GM12878 (cell line): ENCODE data around the gene C10orf67. TPM values are rescaled to one million over a fixed set of nuclear protein-coding genes. Genes with fewer than 3 reads are reported as not detected.

Experiments used
- ATAC-seq: fragments of 200-7000 bp; cut with Tn5 transposase; 3 replicates; pipeline ENCODE4 v1.9.1; 2020; ENCODE audit warnings: mild to moderate bottlenecking, moderate library complexity
- BruUV-seq: library from RNA; stranded (reverse); fragments of 400-500 nt; replicated peaks from 2 replicates; lab custom pipeline; 2021; lab: Mats Ljungman, UMichigan
- CTCF ChIA-PET: fragments of 300-600 bp; sonication (Branson Sonifier 250); formaldehyde crosslinking; extraction: SDS; loops from one replicate; lab custom pipeline; 2021; ENCODE audit warnings: inconsistent platforms; lab: Yijun Ruan, JAX
- POLR2A ChIA-PET: fragments of 350-600 bp; formaldehyde crosslinking; extraction: SDS; loops from one replicate; lab custom pipeline; 2021; ENCODE audit warnings: inconsistent platforms; lab: Charles Lee
- RAD21 ChIA-PET: fragments of 300-600 bp; sonication (Branson Sonifier 250); formaldehyde crosslinking; loops from one replicate; lab custom pipeline; 2023; ENCODE audit warnings: antibody characterized with exemption; ENCODE audit not compliant: unreplicated experiment; lab: Charles Lee
- SMC1A ChIA-PET: fragments of 300-600 bp; sonication (Branson Sonifier 250); formaldehyde crosslinking; loops from one replicate; lab custom pipeline; 2023; ENCODE audit not compliant: unreplicated experiment, uncharacterized antibody; lab: Charles Lee
- DNase-seq: peaks from one replicate; pipeline ENCODE4 v3.0.0-alpha.2; 2011; ENCODE audit warnings: low read depth, low spot score
- FAIRE-seq: peaks from 3 replicates; lab custom pipeline; 2011; peaks lifted over from hg19 to GRCh38; lab: Jason Lieb, UNC
- H2AFZ ChIP-seq: 2 replicates; pipeline ENCODE4 v1.6.0; 2011; ENCODE audit warnings: low read depth, low read length, control low read depth; ENCODE audit not compliant: control insufficient read depth
- H3K27ac ChIP-seq: 2 replicates; pipeline ENCODE4 v1.5.1; 2011; ENCODE audit warnings: control low read depth; ENCODE audit not compliant: control insufficient read depth, insufficient read depth
- H3K27me3 ChIP-seq, 2 experiments: replicated peaks in 1 of 2; 2 replicates each; pipeline versions ENCODE4 v1.6.0 to v1.6.1; 2011; ENCODE audit warnings: low read length in 1 of 2; ENCODE audit not compliant: control insufficient read depth in 2 of 2, insufficient read depth in 2 of 2
- H3K36me3 ChIP-seq, 2 experiments: 2 replicates each; pipeline ENCODE4 v1.5.1; 2011; ENCODE audit warnings: low read length in 1 of 2; ENCODE audit not compliant: control insufficient read depth in 2 of 2, insufficient read depth in 2 of 2
- H3K4me1 ChIP-seq: 2 replicates; pipeline ENCODE4 v1.6.1; 2011; ENCODE audit warnings: mild to moderate bottlenecking, low read length, moderate library complexity, mixed read lengths; ENCODE audit not compliant: control insufficient read depth, insufficient read depth
- H3K4me2 ChIP-seq: 2 replicates; pipeline ENCODE4 v1.6.0; 2011; ENCODE audit warnings: control low read depth; ENCODE audit not compliant: control insufficient read depth, insufficient read depth
- H3K4me3 ChIP-seq: fragments of 200-600 bp; sonication (generic); 2 replicates; pipeline ENCODE4 v1.5.1; 2016
- H3K79me2 ChIP-seq: 2 replicates; pipeline ENCODE4 v1.6.0; 2011; ENCODE audit warnings: low read length; ENCODE audit not compliant: control insufficient read depth, insufficient read depth
- H3K9ac ChIP-seq: 2 replicates; pipeline ENCODE4 v1.8.0; 2011; ENCODE audit warnings: low read length, control low read depth, mixed read lengths; ENCODE audit not compliant: control insufficient read depth, insufficient read depth
- H3K9me3 ChIP-seq: replicated peaks from 3 replicates; pipeline ENCODE4 v1.5.1; 2011; ENCODE audit warnings: mild to moderate bottlenecking, low read length; ENCODE audit not compliant: control insufficient read depth, insufficient read depth
- H4K20me1 ChIP-seq: 2 replicates; pipeline ENCODE4 v1.6.0; 2011; ENCODE audit not compliant: control insufficient read depth, insufficient read depth
- BCL11A ChIP-seq: IDR thresholded peaks from 2 replicates; pipeline ENCODE4 v1.6.1; 2011; ENCODE audit warnings: low read depth, low read length
- CBX5 ChIP-seq: sonication (generic); IDR thresholded peaks from 2 replicates; pipeline ENCODE4 v1.6.1; 2016; ENCODE audit warnings: low read depth, moderate library complexity, mild to moderate bottlenecking, inconsistent platforms
- CHD2 ChIP-seq: IDR thresholded peaks from 2 replicates; pipeline ENCODE4 v1.6.1; 2011; ENCODE audit warnings: low read depth, low read length, improper control_type of control experiment, borderline replicate concordance
- CREB1 ChIP-seq: IDR thresholded peaks from 2 replicates; pipeline ENCODE4 v1.6.1; 2012; ENCODE audit warnings: low read depth, mild to moderate bottlenecking, inconsistent platforms
- MLLT1 ChIP-seq: fragments of 450-650 bp; IDR thresholded peaks from 2 replicates; pipeline ENCODE4 v1.6.1; 2016; ENCODE audit warnings: mild to moderate bottlenecking
- POLR2A ChIP-seq: IDR thresholded peaks from 2 replicates; pipeline ENCODE4 v1.6.1; 2011; ENCODE audit warnings: low read depth, mild to moderate bottlenecking, low read length
- RAD51 ChIP-seq: fragments of 450-650 bp; IDR thresholded peaks from 2 replicates; pipeline ENCODE4 v1.6.1; 2016; ENCODE audit warnings: moderate library complexity, mild to moderate bottlenecking, inconsistent platforms
- RFX5 ChIP-seq: IDR thresholded peaks from 2 replicates; pipeline ENCODE4 v1.6.1; 2011; ENCODE audit warnings: low read depth, low read length, improper control_type of control experiment
- SMARCA5 ChIP-seq: fragments of 450-650 bp; IDR thresholded peaks from 2 replicates; pipeline ENCODE4 v1.6.1; 2017; ENCODE audit warnings: mild to moderate bottlenecking
- TCF12 ChIP-seq: IDR thresholded peaks from 2 replicates; pipeline ENCODE4 v1.6.1; 2011; ENCODE audit warnings: low read depth, mild to moderate bottlenecking, low read length
- TCF7 ChIP-seq: IDR thresholded peaks from 2 replicates; pipeline ENCODE4 v1.6.1; 2014; ENCODE audit warnings: antibody characterized with exemption, borderline replicate concordance
- ZBTB40 ChIP-seq: fragments of 450-650 bp; IDR thresholded peaks from 2 replicates; pipeline ENCODE4 v1.6.1; 2016; ENCODE audit warnings: mild to moderate bottlenecking, moderate library complexity, borderline replicate concordance
- ZNF592 ChIP-seq: fragments of 450-650 bp; IDR thresholded peaks from 2 replicates; pipeline ENCODE4 v1.6.1; 2017; ENCODE audit warnings: mild to moderate bottlenecking, moderate library complexity
- WGBS: methylation state at CpG from one replicate; pipeline ENCODE4 v1.1.6; 2016; ENCODE audit warnings: low lambda C conversion rate; ENCODE audit not compliant: insufficient replicate concordance, insufficient coverage; ENCODE audit errors: missing lambda C conversion rate; 5-methylcytosine and 5-hydroxymethylcytosine counted together
- in situ Hi-C: fragments of 300-500 bp; cut with MboI; formaldehyde crosslinking; loops from 9 replicates; pipeline ENCODE4 v1.14.3; 2018; ENCODE audit warnings: mixed read lengths
- intact Hi-C: fragments of 100-400 bp; cut with micrococcal nuclease; formaldehyde crosslinking; loops from one replicate; pipeline ENCODE4 v1.14.2; 2022; ENCODE audit not compliant: unreplicated experiment
- polyA plus RNA-seq, 11 experiments: library from polyadenylated mRNA; depleted of rRNA in 4 of 11; unstranded in 6 of 11; stranded (reverse) in 5 of 11; fragments of >200 nt; fragmentation: Nextera tagmentation in 4 of 11; fragmentation: Illumina TruSeq in 1 of 11; extraction: Ambion mirVana in 4 of 11; extraction: Trizol in 1 of 11; gene quantifications; 1 replicate in 1 of 11; 2 replicates in 10 of 11; pipeline versions ENCODE4 v1.2.1 to v1.2.3, GENCODE V29; 2011 to 2016; ENCODE audit warnings: inconsistent platforms in 2 of 11, missing spikeins in 2 of 11, low read depth in 1 of 11
- total RNA-seq, 4 experiments: library from RNA; depleted of rRNA in 3 of 4; stranded (reverse); fragments of >200 nt in 3 of 4; fragmentation: Illumina TruSeq in 1 of 4; extraction: Trizol in 1 of 4; gene quantifications; 2 replicates each; pipeline versions ENCODE4 v1.2.1 to v1.2.3, GENCODE V29; 2013 to 2021
- TF ChIP-seq, protein P1 (sequence below): fragments of 450-650 bp; IDR thresholded peaks from 2 replicates; pipeline ENCODE4 v1.6.1; 2018; ENCODE audit warnings: borderline replicate concordance, mild to moderate bottlenecking; ENCODE audit not compliant: partially characterized antibody

The C10orf67 gene
- total and polyA plus RNA-seq, 10 of the 15 experiments (the other 5 are each of a cell fraction or from before 2014, with no cell fraction given) = 0.06 TPM; not detected in 9

DNA sequence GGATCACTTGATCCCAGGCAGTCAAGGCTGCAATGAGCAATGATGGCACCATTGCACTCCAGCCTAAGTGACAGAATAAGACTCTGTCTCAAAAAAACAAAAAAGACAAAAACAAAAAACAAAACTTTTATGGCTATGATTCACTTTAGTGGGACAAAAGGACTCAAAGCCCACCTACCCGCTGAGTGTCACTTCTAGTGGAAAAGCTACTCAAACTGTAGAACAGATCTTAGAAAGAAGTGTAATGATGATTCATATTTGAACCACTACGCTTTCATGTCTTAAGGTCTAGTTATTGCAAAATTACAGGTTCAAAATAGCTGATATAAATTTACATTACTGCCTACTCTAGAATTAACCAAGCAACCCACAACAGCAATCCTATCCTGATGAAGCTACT lies 47.2 kb upstream of the C10orf67 start:
- Histone ChIP-seq H3K27me3 (no peaks in the 10 kb centered on the region), H3K9ac (no peak overlapping the region), H3K4me3 (no peak overlapping the region), H3K79me2 (no peaks in the 10 kb centered on the region), H3K36me3 (no peaks in the 10 kb centered on the region), H3K4me2 (no peak overlapping the region), H2AFZ (no peak overlapping the region), H3K9me3 (no peaks in the 10 kb centered on the region; the same call in 2 of the 3 replicates), H3K4me1 (no peaks in the 10 kb centered on the region), H4K20me1 (no peaks in the 10 kb centered on the region), H3K27ac (no peak overlapping the region)
- in situ Hi-C loops (no loop called here), intact Hi-C loops (no loop called here)
- ChIA-PET CTCF (interaction anchor here (0.6 to 1.0 kb wide), 2 partner anchors 12 to 1128 kb away, joined by 3 read pairs; no protein-coding TSS in a partner anchor), RAD21 (no interaction called here), SMC1A (no interaction called here), POLR2A (no interaction called here)
- no TSS peak for BruUV-seq
- DNase-seq (no peak), ATAC-seq (no peak), FAIRE-seq (no peak)
- TF ChIP-seq TCF12 (no peak), RFX5 (no peak), RAD51 (no peak), CREB1 (no peak), ZNF592 (no peak), ZBTB40 (no peak), SMARCA5 (no peak), BCL11A (no peak), MLLT1 (no peak), CHD2 (no peak), POLR2A (no peak), CBX5 (no peak), TCF7 (no peak)
- TF ChIP-seq, protein P1, sequence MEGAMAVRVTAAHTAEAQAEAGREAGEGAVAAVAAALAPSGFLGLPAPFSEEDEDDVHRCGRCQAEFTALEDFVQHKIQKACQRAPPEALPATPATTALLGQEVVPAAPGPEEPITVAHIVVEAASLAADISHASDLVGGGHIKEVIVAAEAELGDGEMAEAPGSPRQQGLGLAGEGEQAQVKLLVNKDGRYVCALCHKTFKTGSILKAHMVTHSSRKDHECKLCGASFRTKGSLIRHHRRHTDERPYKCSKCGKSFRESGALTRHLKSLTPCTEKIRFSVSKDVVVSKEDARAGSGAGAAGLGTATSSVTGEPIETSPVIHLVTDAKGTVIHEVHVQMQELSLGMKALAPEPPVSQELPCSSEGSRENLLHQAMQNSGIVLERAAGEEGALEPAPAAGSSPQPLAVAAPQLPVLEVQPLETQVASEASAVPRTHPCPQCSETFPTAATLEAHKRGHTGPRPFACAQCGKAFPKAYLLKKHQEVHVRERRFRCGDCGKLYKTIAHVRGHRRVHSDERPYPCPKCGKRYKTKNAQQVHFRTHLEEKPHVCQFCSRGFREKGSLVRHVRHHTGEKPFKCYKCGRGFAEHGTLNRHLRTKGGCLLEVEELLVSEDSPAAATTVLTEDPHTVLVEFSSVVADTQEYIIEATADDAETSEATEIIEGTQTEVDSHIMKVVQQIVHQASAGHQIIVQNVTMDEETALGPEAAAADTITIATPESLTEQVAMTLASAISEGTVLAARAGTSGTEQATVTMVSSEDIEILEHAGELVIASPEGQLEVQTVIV = no peak
- 0% methylated on average over 2 of the region's 2 CpGs for WGBS
